Caco-2 (cell line): Measurements from ENCODE around the gene NCAPH2. TPM values are rescaled to one million over a fixed set of nuclear protein-coding genes. Genes with fewer than 3 reads are reported as not detected.

ENCODE experiments used
- BruUV-seq: library from RNA; stranded (reverse); fragments of 400-500 nt; replicated peaks from 2 replicates; lab custom pipeline; 2021; lab: Mats Ljungman, UMichigan
- CTCF ChIA-PET: fragments of 300-600 bp; sonication (Branson Sonifier 250); formaldehyde crosslinking; loops from one replicate; lab custom pipeline; 2022; ENCODE audit warnings: antibody characterized with exemption; lab: Charles Lee
- POLR2A ChIA-PET: fragments of 300-600 bp; sonication (Branson Sonifier 250); formaldehyde crosslinking; loops from one replicate; lab custom pipeline; 2022; ENCODE audit warnings: antibody characterized with exemption; lab: Charles Lee
- DNase-seq, 2 experiments: peaks; one replicate each; pipeline versions ENCODE4 v3.0.0 to v3.0.0-alpha.2; 2020 to 2022
- H3K27me3 ChIP-seq: replicated peaks from 2 replicates; pipeline ENCODE4 v1.6.0; 2011; ENCODE audit warnings: low read length; ENCODE audit not compliant: control insufficient read depth, insufficient read depth
- H3K36me3 ChIP-seq: 2 replicates; pipeline ENCODE4 v1.5.1; 2011; ENCODE audit warnings: low read length; ENCODE audit not compliant: control insufficient read depth, insufficient read depth
- H3K4me1 ChIP-seq: fragments of 250-450 bp; sonication (Bioruptor Pico); 2 replicates; pipeline ENCODE4 v1.5.1; 2020; ENCODE audit warnings: mild to moderate bottlenecking
- H3K4me3 ChIP-seq: 2 replicates; pipeline ENCODE4 v1.5.1; 2011; ENCODE audit warnings: low read depth, mild to moderate bottlenecking, control low read depth, low read length
- H3K9me3 ChIP-seq: fragments of 250-450 bp; sonication (Bioruptor Pico); 2 replicates; pipeline ENCODE4 v1.5.1; 2020; ENCODE audit warnings: mild to moderate bottlenecking, moderate library complexity
- H3K27ac Mint-ChIP-seq: one replicate; pipeline ENCODE4 v1.8.0; 2022; ENCODE audit warnings: mixed read lengths; ENCODE audit not compliant: unreplicated experiment
- H3K27me3 Mint-ChIP-seq: one replicate; pipeline ENCODE4 v1.8.0; 2022; ENCODE audit warnings: mixed read lengths; ENCODE audit not compliant: insufficient read depth, unreplicated experiment
- H3K36me3 Mint-ChIP-seq: one replicate; pipeline ENCODE4 v1.8.0; 2022; ENCODE audit warnings: mild to moderate bottlenecking, mixed read lengths; ENCODE audit not compliant: insufficient read depth, unreplicated experiment
- H3K4me1 Mint-ChIP-seq: one replicate; pipeline ENCODE4 v1.8.0; 2022; ENCODE audit warnings: low read depth, mixed read lengths; ENCODE audit not compliant: unreplicated experiment
- H3K4me3 Mint-ChIP-seq: one replicate; pipeline ENCODE4 v1.8.0; 2022; ENCODE audit warnings: mild to moderate bottlenecking, moderate library complexity, mixed read lengths; ENCODE audit not compliant: unreplicated experiment
- H3K9me3 Mint-ChIP-seq: one replicate; pipeline ENCODE4 v1.8.0; 2022; ENCODE audit warnings: mixed read lengths; ENCODE audit not compliant: unreplicated experiment
- intact Hi-C: fragments of 100-400 bp; cut with micrococcal nuclease; formaldehyde crosslinking; loops from one replicate; pipeline ENCODE4 v1.10.0; 2022; ENCODE audit not compliant: unreplicated experiment
- total RNA-seq: library from RNA; stranded (reverse); gene quantifications from 2 replicates; pipeline ENCODE4 v1.2.3, GENCODE V29; 2022
- TF ChIP-seq, protein P1 (sequence below), 2 experiments: fragments of 200-600 bp in 1 of 2; IDR thresholded peaks; 1 replicate in 1 of 2; 2 replicates in 1 of 2; pipeline versions ENCODE4 v1.5.1 to v1.8.0; 2011 to 2022; ENCODE audit warnings: antibody characterized with exemption in 1 of 2, control low read depth in 1 of 2, inconsistent platforms in 1 of 2, low read depth in 1 of 2, low read length in 1 of 2, mild to moderate bottlenecking in 1 of 2, moderate library complexity in 1 of 2; ENCODE audit not compliant: insufficient read depth in 1 of 2, severe bottlenecking in 1 of 2, unreplicated experiment in 1 of 2

The NCAPH2 gene
- total RNA-seq, 1 experiment from 2014 or later, result 88.9 TPM

DNA sequence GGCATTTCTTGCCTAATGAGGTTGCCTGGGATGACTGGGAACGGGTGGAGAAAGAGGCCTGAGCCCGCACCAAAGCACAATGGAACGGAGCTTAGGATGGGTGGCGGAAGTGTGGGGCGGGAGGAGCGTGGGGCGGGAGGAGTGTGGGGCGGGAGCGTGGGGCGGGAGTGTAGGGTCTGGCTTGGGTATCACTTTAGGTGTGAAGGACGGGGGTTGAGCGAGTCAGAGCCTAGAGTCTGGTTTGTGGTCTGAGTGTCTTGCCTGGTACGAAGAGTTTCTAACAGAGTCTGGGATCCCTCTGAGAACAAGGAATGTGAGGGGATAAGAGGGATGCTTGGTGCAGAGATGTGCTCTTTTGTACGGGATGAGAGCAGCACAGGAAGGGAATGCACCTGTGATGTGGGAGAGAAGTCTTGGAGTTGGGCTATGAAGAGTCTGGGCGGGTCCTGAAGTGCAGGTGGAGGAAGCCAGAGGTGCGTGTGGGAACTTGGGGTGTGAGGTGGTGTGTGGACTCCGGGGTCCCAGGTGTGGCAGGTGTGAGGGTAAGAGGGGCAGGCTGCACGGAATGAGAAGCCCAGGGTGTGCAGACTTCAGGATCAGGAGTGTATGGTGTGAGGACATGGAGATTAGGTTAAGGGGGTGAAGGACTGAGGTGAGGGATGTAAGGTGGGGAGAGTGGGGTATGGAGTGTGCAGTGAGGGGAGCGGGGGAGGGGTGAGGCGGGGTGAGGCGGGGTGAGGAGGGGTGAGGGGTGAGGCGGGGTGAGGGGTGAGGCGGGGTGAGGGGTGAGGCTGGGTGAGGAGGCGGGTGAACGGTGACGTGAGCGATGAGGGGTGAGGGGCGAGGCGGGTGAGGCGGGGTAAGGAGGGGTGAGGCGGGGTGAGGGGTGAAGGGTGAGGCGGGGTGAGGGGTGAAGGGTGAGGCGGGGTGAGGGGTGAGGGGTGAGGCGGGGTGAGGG, 53.7 kb downstream of the NCAPH2 start:
- ChIA-PET CTCF (no interaction called here), POLR2A (no interaction called here)
- no peaks in the 10 kb centered on the region for H3K27me3 ChIP-seq
- Mint-ChIP-seq H3K4me1 (peaks cover 14% of the 10 kb centered on the region), H3K4me3 (peak overlapping the region; percentile 61), H3K36me3 (no peaks in the 10 kb centered on the region), H3K27ac (peak overlapping the region; percentile 34), H3K27me3 (no peaks in the 10 kb centered on the region), H3K9me3 (no peaks in the 10 kb centered on the region)
- BruUV-seq, result no TSS peak
- no peaks in the 10 kb centered on the region for H3K9me3 ChIP-seq
- H3K36me3 ChIP-seq, result no peaks in the 10 kb centered on the region
- intact Hi-C loops, result loop anchor here (2.0 kb wide), 1 partner anchor 29 kb away; no protein-coding TSS in a partner anchor
- H3K4me1 ChIP-seq, result no peaks in the 10 kb centered on the region
- TF ChIP-seq, protein P1, sequence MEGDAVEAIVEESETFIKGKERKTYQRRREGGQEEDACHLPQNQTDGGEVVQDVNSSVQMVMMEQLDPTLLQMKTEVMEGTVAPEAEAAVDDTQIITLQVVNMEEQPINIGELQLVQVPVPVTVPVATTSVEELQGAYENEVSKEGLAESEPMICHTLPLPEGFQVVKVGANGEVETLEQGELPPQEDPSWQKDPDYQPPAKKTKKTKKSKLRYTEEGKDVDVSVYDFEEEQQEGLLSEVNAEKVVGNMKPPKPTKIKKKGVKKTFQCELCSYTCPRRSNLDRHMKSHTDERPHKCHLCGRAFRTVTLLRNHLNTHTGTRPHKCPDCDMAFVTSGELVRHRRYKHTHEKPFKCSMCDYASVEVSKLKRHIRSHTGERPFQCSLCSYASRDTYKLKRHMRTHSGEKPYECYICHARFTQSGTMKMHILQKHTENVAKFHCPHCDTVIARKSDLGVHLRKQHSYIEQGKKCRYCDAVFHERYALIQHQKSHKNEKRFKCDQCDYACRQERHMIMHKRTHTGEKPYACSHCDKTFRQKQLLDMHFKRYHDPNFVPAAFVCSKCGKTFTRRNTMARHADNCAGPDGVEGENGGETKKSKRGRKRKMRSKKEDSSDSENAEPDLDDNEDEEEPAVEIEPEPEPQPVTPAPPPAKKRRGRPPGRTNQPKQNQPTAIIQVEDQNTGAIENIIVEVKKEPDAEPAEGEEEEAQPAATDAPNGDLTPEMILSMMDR (IDR thresholded peaks at IDR 0.05; ENCODE audit: insufficient read depth in 1 of 2, low read depth in 1 of 2, low read length in 1 of 2, severe bottlenecking in 1 of 2, unreplicated experiment in 1 of 2), result no peak
- no peak for DNase-seq
- no peak overlapping the region for H3K4me3 ChIP-seq

DNA sequence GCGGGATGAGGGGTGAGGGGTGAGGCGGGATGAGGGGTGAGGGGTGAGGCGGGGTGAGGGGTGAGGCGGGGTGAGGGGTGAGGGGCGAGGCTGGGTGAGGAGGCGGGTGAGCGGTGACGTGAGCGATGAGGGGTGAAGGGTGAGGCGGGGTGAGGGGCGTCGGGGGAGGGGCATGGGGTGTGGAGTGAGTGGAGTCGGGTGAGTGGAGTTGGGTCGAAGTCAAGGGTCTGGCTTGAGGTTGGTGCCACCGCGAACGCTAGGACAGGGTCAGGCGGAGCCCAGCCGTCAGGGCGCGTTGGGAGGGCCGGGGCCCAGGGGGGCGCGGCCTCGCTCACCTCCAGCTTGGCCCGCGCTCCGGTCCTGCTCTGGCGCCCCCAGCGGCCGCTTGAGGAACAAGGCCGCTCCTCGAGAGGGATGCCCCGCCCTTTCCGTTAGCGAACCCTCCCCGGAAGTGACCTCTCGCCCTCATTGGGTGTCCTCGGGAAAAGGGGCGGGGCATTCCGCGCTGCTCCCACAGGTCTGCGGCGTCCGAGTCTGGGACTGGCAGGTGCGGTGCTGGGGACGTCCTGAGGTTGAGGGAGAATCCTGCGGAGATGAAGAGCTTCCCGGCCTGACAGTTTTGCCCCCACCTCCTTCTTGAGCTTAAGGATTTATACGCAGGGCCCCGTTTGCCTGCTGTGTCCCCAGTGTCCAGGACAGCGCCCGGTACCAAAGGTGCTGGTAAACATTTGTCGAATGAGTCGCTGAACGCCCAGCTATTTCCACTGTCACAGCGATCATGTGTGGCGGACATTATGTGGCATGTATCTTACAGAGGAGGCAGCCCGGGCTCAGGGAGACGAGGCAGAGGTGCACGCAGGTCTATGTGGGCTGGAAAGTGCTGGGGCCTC, 54.7 kb downstream of the NCAPH2 start, which contains the start of gene SYCE3:
Gene SYCE3 (minus strand): TSS at position 397 of the 890 bp plus-strand sequence. CDS start 6,514 bp downstream, outside the sequence.
- peak; percentile 97 to 99 for DNase-seq
- Mint-ChIP-seq H3K4me1 (peaks cover 14% of the 10 kb centered on the region), H3K27ac (peak within 1 kb of the TSS; percentile 87), H3K9me3 (no peaks in the 10 kb centered on the region), H3K36me3 (no peaks in the 10 kb centered on the region), H3K27me3 (no peaks in the 10 kb centered on the region), H3K4me3 (peak within 1 kb of the TSS; percentile 86)
- Histone ChIP-seq H3K9me3 (no peaks in the 10 kb centered on the region), H3K4me3 (peak within 1 kb of the TSS; percentile 63), H3K36me3 (no peaks in the 10 kb centered on the region), H3K4me1 (no peaks in the 10 kb centered on the region), H3K27me3 (no peaks in the 10 kb centered on the region)
- BruUV-seq, result TSS peak; percentile 90
- TF ChIP-seq, protein P1 (IDR thresholded peaks at IDR 0.05; ENCODE audit: insufficient read depth in 1 of 2, low read depth in 1 of 2, low read length in 1 of 2, severe bottlenecking in 1 of 2, unreplicated experiment in 1 of 2), result peak; percentile 85 to 87
- intact Hi-C loops, result loop anchor here (1.0 to 2.0 kb wide), 2 partner anchors 20 to 30 kb away; partner anchors contain the start of gene CHKB
- CTCF ChIA-PET, result interaction anchor here (0.5 to 1.9 kb wide), 17 partner anchors 15 to 164 kb away, joined by 3 to 43 read pairs (median 7); partner anchors contain the start of genes ARSA, KLHDC7B, LMF2 and NCAPH2
- POLR2A ChIA-PET, result interaction anchor here (0.6 to 2.2 kb wide), 6 partner anchors 20 to 292 kb away, joined by 4 to 12 read pairs (median 5); partner anchors contain the start of genes CHKB, LMF2, NCAPH2 and SCO2
